Neural progenitor cell (in vitro differentiated cells): ENCODE measurements around the gene CLDN15. TPM values are rescaled to one million over a fixed set of nuclear protein-coding genes. Genes with fewer than 3 reads are reported as not detected.
"Not testable (repeated sequence)": the region's sequence is repeated elsewhere in the genome, so short reads cannot be mapped to it uniquely, and the experiment has no call there.

ENCODE experiments used
- DNase-seq: peaks from one replicate; pipeline ENCODE4 v3.0.0-alpha.2; 2016; ENCODE audit warnings: low spot score
- H2AFZ ChIP-seq: fragments of 200-600 bp; sonication (generic); replicated peaks from 2 replicates; pipeline ENCODE4 v1.6.1; 2016; ENCODE audit warnings: antibody characterized with exemption
- H3F3A ChIP-seq: fragments of 200-600 bp; sonication (generic); 2 replicates; pipeline ENCODE4 v1.6.1; 2016; ENCODE audit warnings: antibody characterized with exemption, low read depth
- H3K27ac ChIP-seq: fragments of 200-600 bp; sonication (generic); 2 replicates; pipeline ENCODE4 v1.5.1; 2016; ENCODE audit warnings: mild to moderate bottlenecking
- H3K27me3 ChIP-seq: fragments of 200-600 bp; sonication (generic); 2 replicates; pipeline ENCODE4 v1.6.1; 2016; ENCODE audit warnings: mild to moderate bottlenecking, moderate library complexity
- H3K36me3 ChIP-seq: fragments of 200-600 bp; sonication (generic); 2 replicates; pipeline ENCODE4 v1.5.1; 2016
- H3K4me1 ChIP-seq: fragments of 200-600 bp; sonication (generic); 2 replicates; pipeline ENCODE4 v1.6.1; 2016; ENCODE audit warnings: mixed run types
- H3K4me2 ChIP-seq: fragments of 200-600 bp; sonication (generic); 2 replicates; pipeline ENCODE4 v1.6.1; 2016
- H3K4me3 ChIP-seq: fragments of 200-600 bp; sonication (generic); 2 replicates; pipeline ENCODE4 v1.5.1; 2016
- H3K79me2 ChIP-seq: fragments of 200-600 bp; sonication (generic); 2 replicates; pipeline ENCODE4 v1.6.1; 2016; ENCODE audit warnings: low read depth
- H3K9ac ChIP-seq: fragments of 200-600 bp; sonication (generic); 2 replicates; pipeline ENCODE4 v1.6.1; 2016
- H3K9me3 ChIP-seq: fragments of 200-600 bp; sonication (generic); 2 replicates; pipeline ENCODE4 v1.5.1; 2016; ENCODE audit warnings: low read depth
- H4K20me1 ChIP-seq: fragments of 200-600 bp; sonication (generic); 2 replicates; pipeline ENCODE4 v1.6.1; 2016; ENCODE audit warnings: low read depth
- H3K27ac Mint-ChIP-seq: 3 replicates; pipeline ENCODE4 v1.8.0; 2021; ENCODE audit warnings: mixed read lengths
- H3K27me3 Mint-ChIP-seq: 2 replicates; pipeline ENCODE4 v1.8.0; 2022; ENCODE audit warnings: low read depth, mild to moderate bottlenecking, inconsistent platforms, moderate library complexity, mixed read lengths; ENCODE audit not compliant: insufficient read depth
- H3K36me3 Mint-ChIP-seq: 3 replicates; pipeline ENCODE4 v1.8.0; 2021; ENCODE audit warnings: mixed read lengths
- H3K4me1 Mint-ChIP-seq: 3 replicates; pipeline ENCODE4 v1.8.0; 2021; ENCODE audit warnings: mixed read lengths
- H3K4me3 Mint-ChIP-seq: 3 replicates; pipeline ENCODE4 v1.8.0; 2021; ENCODE audit warnings: mild to moderate bottlenecking, moderate library complexity, mixed read lengths
- H3K9me3 Mint-ChIP-seq: 3 replicates; pipeline ENCODE4 v1.8.0; 2020; ENCODE audit warnings: mixed read lengths
- EZH2 ChIP-seq: fragments of 200-600 bp; sonication (generic); IDR thresholded peaks from 2 replicates; pipeline ENCODE4 v1.6.1; 2017; ENCODE audit warnings: antibody characterized with exemption, mild to moderate bottlenecking, moderate library complexity
- EZH2phosphoT487 ChIP-seq: fragments of 200-600 bp; sonication (generic); IDR thresholded peaks from 2 replicates; pipeline ENCODE4 v1.6.1; 2017; ENCODE audit warnings: antibody characterized with exemption
- total RNA-seq: library from RNA; depleted of rRNA; stranded (reverse); fragments of >200 nt; gene quantifications from 2 replicates; pipeline ENCODE4 v1.2.3, GENCODE V29; 2015; ENCODE audit warnings: low replicate concordance
- TF ChIP-seq, protein P1 (sequence below): fragments of 200-600 bp; sonication (generic); IDR thresholded peaks from 2 replicates; pipeline ENCODE4 v1.5.1; 2017; ENCODE audit warnings: antibody characterized with exemption, mild to moderate bottlenecking

The CLDN15 gene
- total RNA-seq, 1 donor from 2014 or later: 1.2 TPM

DNA sequence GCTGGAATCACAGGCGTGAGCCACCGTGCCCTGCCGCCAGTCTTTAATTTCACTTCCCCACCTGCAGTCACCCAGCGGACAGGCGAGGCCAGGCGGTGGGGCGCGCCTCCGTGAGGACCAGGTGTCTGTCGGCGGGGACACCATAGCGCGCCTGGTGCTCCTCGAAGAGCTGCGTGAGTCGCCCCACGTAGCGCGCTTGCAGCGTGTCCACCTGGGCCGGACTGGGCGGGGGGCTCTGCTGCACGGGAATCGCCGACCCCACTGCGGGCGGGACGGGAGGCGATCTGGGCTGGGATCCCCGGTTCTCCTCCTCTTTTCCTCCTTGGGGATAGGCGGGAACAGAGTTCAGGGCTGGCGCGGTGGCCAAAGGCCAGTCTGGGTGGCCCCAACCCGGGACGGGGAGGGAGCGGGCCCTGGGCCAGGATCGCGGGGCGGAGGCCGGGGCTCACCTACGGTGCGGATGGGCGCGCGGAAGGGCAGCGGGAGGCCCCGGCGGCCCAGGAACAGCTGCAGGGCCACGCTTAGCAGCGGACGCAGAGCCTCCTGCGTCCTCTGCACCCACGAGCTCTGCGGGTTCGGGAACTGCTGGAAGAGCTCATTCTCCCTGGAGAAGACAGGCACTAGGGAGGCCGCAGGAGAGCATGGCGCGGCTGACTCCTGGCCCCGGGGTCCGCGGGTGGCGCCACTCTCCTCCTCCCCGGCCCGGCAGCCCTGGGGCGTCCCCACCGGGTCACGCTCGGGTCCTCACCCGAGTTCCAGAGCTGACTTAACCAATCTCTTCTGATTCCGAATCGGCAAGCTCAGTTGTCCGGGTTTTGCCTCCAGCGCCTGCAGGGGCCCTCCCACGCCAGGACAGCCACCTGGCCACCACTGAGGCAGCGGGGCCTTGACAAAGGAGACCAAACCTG lies 35.7 kb downstream of the CLDN15 start:
- Mint-ChIP-seq H3K9me3 (no peaks in the 10 kb centered on the region), H3K27me3 (peaks cover 26% of the 10 kb centered on the region), H3K4me3 (no peak overlapping the region), H3K27ac (no peak overlapping the region), H3K36me3 (no peaks in the 10 kb centered on the region), H3K4me1 (peaks cover 6% of the 10 kb centered on the region)
- peak; percentile 86 for TF ChIP-seq EZH2
- TF ChIP-seq EZH2phosphoT487: peak; percentile 70
- TF ChIP-seq, protein P1, sequence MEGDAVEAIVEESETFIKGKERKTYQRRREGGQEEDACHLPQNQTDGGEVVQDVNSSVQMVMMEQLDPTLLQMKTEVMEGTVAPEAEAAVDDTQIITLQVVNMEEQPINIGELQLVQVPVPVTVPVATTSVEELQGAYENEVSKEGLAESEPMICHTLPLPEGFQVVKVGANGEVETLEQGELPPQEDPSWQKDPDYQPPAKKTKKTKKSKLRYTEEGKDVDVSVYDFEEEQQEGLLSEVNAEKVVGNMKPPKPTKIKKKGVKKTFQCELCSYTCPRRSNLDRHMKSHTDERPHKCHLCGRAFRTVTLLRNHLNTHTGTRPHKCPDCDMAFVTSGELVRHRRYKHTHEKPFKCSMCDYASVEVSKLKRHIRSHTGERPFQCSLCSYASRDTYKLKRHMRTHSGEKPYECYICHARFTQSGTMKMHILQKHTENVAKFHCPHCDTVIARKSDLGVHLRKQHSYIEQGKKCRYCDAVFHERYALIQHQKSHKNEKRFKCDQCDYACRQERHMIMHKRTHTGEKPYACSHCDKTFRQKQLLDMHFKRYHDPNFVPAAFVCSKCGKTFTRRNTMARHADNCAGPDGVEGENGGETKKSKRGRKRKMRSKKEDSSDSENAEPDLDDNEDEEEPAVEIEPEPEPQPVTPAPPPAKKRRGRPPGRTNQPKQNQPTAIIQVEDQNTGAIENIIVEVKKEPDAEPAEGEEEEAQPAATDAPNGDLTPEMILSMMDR: no peak
- H3K27me3 ChIP-seq: peaks cover 42% of the 10 kb centered on the region
- peak overlapping the region; percentile 54 for H2AFZ ChIP-seq
- peak; percentile 40 for DNase-seq
- H4K20me1 ChIP-seq: no peaks in the 10 kb centered on the region
- H3K36me3 ChIP-seq: no peaks in the 10 kb centered on the region
- no peaks in the 10 kb centered on the region for H3K79me2 ChIP-seq
- no peaks in the 10 kb centered on the region for H3F3A ChIP-seq
- H3K9me3 ChIP-seq: no peaks in the 10 kb centered on the region
- no peak overlapping the region for H3K27ac ChIP-seq
- no peaks in the 10 kb centered on the region for H3K4me1 ChIP-seq
- H3K4me3 ChIP-seq: peak overlapping the region; percentile 44
- H3K9ac ChIP-seq: no peak overlapping the region
- H3K4me2 ChIP-seq: peak overlapping the region; percentile 75

DNA sequence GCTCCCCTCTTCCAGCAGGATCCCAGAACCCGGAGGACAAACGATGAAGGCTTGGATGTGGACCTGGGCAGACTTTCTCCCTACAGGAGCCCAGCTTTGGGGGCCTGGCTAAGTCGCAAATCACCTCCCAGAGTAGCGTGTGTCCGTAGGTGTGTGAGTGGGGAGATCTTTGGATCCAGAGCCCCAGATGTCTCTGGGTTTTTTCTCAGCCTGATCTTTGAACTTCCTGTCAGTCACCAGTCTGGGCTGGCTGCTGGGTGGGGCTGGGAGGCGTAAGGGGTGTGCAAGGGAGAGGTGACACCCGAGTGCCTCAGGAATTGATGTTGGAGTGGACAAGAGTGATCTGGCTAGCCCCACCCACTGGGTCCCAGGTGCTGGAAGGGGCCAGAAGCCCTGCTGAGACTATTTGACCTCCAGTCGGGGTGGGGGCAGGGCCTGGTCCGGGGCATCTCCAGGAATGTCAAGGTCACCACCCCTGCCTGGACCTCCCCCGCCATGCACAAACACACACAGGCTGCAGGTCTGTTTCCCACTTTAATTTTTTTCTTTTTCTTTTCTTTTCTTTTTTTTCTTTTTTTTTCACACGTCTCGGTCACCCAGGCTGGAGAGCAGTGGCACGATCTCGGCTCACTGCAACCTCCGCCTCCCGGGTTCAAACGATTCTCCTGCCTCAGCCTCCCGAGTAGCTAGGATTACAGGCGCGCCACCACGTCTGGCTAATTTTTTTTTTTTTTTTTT lies 36.6 kb downstream of the CLDN15 start, which contains the start of gene MOGAT3:
Gene MOGAT3, minus strand, starts transcription at position 175 of the 738 bp plus-strand sequence. CDS start 182 bp downstream, outside the sequence.
- peak within 1 kb of the TSS; percentile 44 for H3K4me3 ChIP-seq
- Mint-ChIP-seq H3K27me3 (peaks cover 26% of the 10 kb centered on the region), H3K4me1 (peaks cover 6% of the 10 kb centered on the region), H3K36me3 (no peaks in the 10 kb centered on the region), H3K27ac (no peak within 1 kb of the TSS), H3K9me3 (no peaks in the 10 kb centered on the region), H3K4me3 (peak within 1 kb of the TSS; percentile 72)
- no peak within 1 kb of the TSS for H3K9ac ChIP-seq
- TF ChIP-seq, protein P1: no peak
- TF ChIP-seq EZH2 (no peak), EZH2phosphoT487 (no peak)
- no peaks in the 10 kb centered on the region for H3K79me2 ChIP-seq
- no peaks in the 10 kb centered on the region for H4K20me1 ChIP-seq
- DNase-seq: no peak
- H3F3A ChIP-seq: no peaks in the 10 kb centered on the region
- no peaks in the 10 kb centered on the region for H3K36me3 ChIP-seq
- H3K4me1 ChIP-seq: no peaks in the 10 kb centered on the region
- no peaks in the 10 kb centered on the region for H3K9me3 ChIP-seq
- H3K27me3 ChIP-seq: peaks cover 42% of the 10 kb centered on the region
- peak within 1 kb of the TSS; percentile 75 for H3K4me2 ChIP-seq
- H3K27ac ChIP-seq: no peak within 1 kb of the TSS
- H2AFZ ChIP-seq: peak within 1 kb of the TSS; percentile 54

DNA sequence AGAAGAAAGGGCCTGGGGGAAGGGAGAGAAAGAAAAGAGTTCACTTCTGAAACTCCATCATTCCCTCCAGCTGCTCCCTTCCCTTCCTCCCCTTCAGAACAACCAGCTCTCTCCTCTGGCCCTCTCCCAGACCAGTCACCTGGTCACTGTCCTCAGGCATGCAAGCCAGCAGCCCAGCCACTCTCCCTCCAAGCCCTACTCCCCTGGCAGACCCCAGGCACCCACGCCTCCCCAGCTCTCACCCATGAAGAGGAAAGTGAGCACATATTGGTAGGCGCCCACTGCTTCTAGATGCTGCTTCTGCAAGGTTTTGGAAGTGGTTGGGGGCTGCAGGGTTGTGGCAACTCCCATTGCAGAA lies 37.1 kb downstream of the CLDN15 start:
- Histone ChIP-seq H3K27me3 (peaks cover 42% of the 10 kb centered on the region), H3K4me2 (no peak overlapping the region), H3K4me1 (no peaks in the 10 kb centered on the region), H3K79me2 (no peaks in the 10 kb centered on the region), H3F3A (no peaks in the 10 kb centered on the region), H3K9ac (no peak overlapping the region), H3K27ac (no peak overlapping the region), H4K20me1 (no peaks in the 10 kb centered on the region), H3K9me3 (no peaks in the 10 kb centered on the region), H3K36me3 (no peaks in the 10 kb centered on the region), H3K4me3 (no peak overlapping the region), H2AFZ (no peak overlapping the region)
- peaks cover 26% of the 10 kb centered on the region for H3K27me3 Mint-ChIP-seq
- H3K9me3 Mint-ChIP-seq: no peaks in the 10 kb centered on the region
- no peaks in the 10 kb centered on the region for H3K36me3 Mint-ChIP-seq
- no peak for TF ChIP-seq EZH2
- no peak for TF ChIP-seq EZH2phosphoT487
- TF ChIP-seq, protein P1: no peak
- no peak overlapping the region for H3K27ac Mint-ChIP-seq
- no peak overlapping the region for H3K4me3 Mint-ChIP-seq
- H3K4me1 Mint-ChIP-seq: peaks cover 6% of the 10 kb centered on the region
- DNase-seq: no peak

DNA sequence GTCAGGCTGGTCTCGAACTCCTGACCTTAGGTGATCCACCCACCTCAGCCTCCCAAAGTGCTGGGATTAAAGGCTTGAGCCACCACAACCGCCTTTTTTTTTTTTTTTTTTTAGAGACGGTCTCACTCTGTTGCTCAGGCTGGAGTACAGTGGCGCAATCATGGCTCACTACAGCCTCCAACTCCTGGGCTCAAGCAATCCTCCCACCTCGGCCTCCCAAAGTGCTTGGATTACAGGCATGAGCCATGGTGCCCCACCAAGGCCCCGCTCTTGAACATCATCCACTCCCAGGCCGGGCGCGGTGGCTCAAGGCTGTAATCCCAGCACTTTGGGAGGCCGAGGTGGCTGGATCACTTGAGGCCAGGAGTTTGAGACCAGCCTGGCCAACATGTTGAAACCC lies 38.1 kb downstream of the CLDN15 start:
- not testable (repeated sequence) for H3K4me3 ChIP-seq, H3K4me1 ChIP-seq, H3K79me2 ChIP-seq, H3K36me3 Mint-ChIP-seq, H3K36me3 ChIP-seq, H3F3A ChIP-seq, H3K9ac ChIP-seq, H3K4me1 Mint-ChIP-seq, H4K20me1 ChIP-seq, H3K4me2 ChIP-seq, H2AFZ ChIP-seq, H3K9me3 Mint-ChIP-seq, H3K9me3 ChIP-seq, H3K27ac ChIP-seq, DNase-seq, H3K4me3 Mint-ChIP-seq, H3K27ac Mint-ChIP-seq
- H3K27me3 Mint-ChIP-seq: peaks cover 23% of the 10 kb centered on the region
- H3K27me3 ChIP-seq: peaks cover 42% of the 10 kb centered on the region
